GM13977 (cell line): ENCODE results near the gene ACE.

Experiments used
- DNase-seq: peaks from one replicate; pipeline ENCODE4 v3.0.0; 2012; ENCODE audit warnings: low spot score
- CTCF ChIP-seq: IDR thresholded peaks from 2 replicates; pipeline ENCODE4 v1.5.1; 2012; ENCODE audit warnings: mild to moderate bottlenecking, control low read depth; ENCODE audit not compliant: insufficient read depth; ENCODE audit errors: extremely low read depth, missing control alignments
- in situ Hi-C: fragments of 300-500 bp; cut with MboI; formaldehyde crosslinking; loops from one replicate; pipeline ENCODE4 v1.12.0; 2022; ENCODE audit warnings: low sequenced_read_pairs, low pct_unique_long_range_greater_than_20kb, mixed read lengths, inconsistent platforms; ENCODE audit not compliant: unreplicated experiment

The ACE gene

GRCh38 chr17:63514477-63514876 is 37.6 kb downstream of the ACE start:
- no peak for TF ChIP-seq CTCF
- in situ Hi-C loops, result no loop called here
- no peak for DNase-seq

DNA sequence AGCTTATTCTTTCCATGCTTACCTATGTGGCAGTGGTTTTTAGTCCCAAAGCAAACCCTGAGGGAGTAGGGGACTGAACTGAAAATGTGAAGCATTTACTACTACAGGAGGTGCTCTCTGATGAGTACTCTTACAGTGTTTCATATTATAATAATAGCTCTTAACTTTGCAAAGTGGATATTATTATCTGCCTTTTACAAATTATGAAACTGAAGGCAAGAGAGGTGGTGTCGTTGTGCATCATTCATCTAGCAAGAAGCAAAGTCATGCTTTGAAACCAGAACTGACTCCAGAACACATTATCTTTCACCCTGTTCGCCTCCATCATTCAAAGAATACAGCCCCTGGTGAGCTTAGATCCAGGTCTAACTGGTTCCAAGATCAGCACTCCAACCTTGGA is 38.1 kb downstream of the ACE start:
- DNase-seq, result peak; percentile 48
- in situ Hi-C loops, result no loop called here

GRCh38 chr17:63515426-63515825 is 38.6 kb downstream of the ACE start:
- in situ Hi-C loops, result no loop called here
- DNase-seq, result no peak
- TF ChIP-seq CTCF, result no peak

More for the DNA sequence above, 38.1 kb downstream of the ACE start:
- no peak for TF ChIP-seq CTCF

- no peak for DNase-seq
- in situ Hi-C loops, result no loop called here
- no peak for TF ChIP-seq CTCF
These were observed 40.3 kb downstream of the ACE start for GRCh38 chr17:63516910-63517824.

DNA sequence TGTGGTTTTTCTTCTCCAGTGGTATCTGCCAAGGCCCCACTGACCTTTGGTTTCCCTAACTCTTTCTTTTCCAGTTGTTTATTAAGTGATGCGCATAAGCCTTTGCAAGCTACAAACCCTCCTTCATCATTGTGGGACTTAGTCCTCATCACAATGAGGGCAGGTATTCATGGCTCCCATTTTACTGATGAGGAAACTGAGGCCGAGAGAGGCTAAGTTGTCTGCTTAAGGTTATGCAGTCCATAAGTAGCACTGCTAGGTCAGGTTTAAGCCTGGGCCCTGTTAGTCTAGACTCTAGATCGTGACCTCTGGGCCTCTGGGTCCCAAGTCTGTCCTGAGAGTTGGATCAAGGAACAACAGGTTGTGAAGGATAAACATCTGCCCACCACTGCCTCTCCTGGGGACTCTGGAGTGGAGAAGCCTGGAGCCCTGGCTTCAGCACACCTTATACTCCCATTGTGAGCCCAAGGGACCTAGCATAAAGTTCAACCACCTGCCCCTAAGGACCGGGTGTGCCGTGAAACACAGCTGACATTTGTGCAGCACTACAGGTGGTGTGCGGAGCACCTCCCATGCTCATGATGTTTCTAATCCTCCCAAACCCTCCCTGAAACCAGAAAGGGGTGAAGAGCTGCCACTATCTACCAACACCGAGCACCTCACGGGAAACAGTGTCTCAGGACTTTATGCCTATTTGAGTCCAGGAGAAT is 41.1 kb downstream of the ACE start:
- TF ChIP-seq CTCF, result no peak
- in situ Hi-C loops, result no loop called here
- no peak for DNase-seq

DNA sequence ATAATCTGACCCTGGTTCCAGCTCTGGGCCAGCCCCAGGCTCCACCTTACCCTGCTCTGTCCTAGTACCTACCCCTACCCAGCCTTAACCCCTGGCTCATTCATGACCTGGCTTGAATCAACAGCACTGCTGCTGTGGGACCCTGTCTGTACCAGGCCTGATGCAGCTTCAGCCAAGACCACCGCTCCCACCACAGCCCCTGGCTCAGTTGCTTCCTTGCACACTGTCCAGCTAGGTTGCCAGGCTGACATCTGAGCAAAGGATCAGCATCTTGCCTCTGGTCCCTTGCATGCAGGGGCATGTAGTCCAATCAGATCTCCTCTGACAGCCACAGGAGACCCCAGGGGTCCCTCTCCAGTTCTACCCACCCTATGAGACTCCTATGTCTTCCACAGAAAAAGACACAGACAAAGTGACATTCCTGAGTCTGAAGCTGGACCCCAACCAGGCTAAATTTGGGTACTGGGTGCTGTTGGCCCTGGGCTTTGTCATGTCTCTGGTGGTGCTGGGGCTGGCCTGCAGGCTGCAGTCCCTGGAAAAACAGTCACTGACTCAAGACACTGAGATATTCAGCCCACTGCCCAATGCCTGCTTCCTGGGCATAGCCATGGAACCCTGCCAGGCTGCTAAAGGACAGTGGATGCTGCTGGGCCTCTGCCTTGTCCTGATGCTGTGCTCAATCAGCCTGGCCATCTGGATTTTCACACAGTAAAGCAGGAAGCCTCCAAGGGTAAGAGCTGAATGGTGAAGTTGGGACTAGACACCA is 42.4 kb downstream of the ACE start:
- in situ Hi-C loops, result no loop called here
- TF ChIP-seq CTCF, result no peak
- no peak for DNase-seq
